HCT116 (cell line): ENCODE data around the gene ALG13. TPM values are rescaled to one million over a fixed set of nuclear protein-coding genes. Genes with fewer than 3 reads are reported as not detected.

ENCODE experiments used
- ATAC-seq: fragments of 200-7000 bp; cut with Tn5 transposase; 2 replicates; pipeline ENCODE4 v1.9.1; 2020; ENCODE audit warnings: mild to moderate bottlenecking, moderate library complexity
- BruUV-seq: library from RNA; stranded (reverse); fragments of 400-500 nt; replicated peaks from 2 replicates; lab custom pipeline; 2021; lab: Mats Ljungman, UMichigan
- CTCF ChIA-PET: fragments of 300-600 bp; sonication (Branson Sonifier 250); formaldehyde crosslinking; loops from one replicate; lab custom pipeline; 2021; ENCODE audit warnings: antibody characterized with exemption; lab: Charles Lee
- POLR2A ChIA-PET: fragments of 300-600, 350-600 bp; sonication (Branson Sonifier 250); formaldehyde crosslinking; loops from one replicate; lab custom pipeline; 2021; ENCODE audit warnings: antibody characterized with exemption; lab: Charles Lee
- RAD21 ChIA-PET, 2 experiments: fragments of 300-600 bp; sonication (Branson Sonifier 250); formaldehyde crosslinking; loops; one replicate each; lab custom pipeline; 2023; ENCODE audit warnings: low total read pairs in 2 of 2; ENCODE audit not compliant: uncharacterized antibody in 2 of 2, unreplicated experiment in 2 of 2, low non-redundant PET in 1 of 2; lab: Charles Lee
- DNase-seq: peaks from one replicate; pipeline ENCODE4 v3.0.0-alpha.2; 2010; ENCODE audit warnings: low read depth, low spot score
- H2AFZ ChIP-seq: fragments of 200-600 bp; shearing (Covaris generic), sonication (generic); 2 replicates; pipeline ENCODE4 v1.6.1; 2017; ENCODE audit warnings: low read depth, mixed run types, mixed read lengths, antibody characterized with exemption, low read length; ENCODE audit not compliant: poor library complexity, severe bottlenecking
- H3K27ac ChIP-seq: 2 replicates; pipeline ENCODE4 v1.5.1; 2012; ENCODE audit warnings: low read depth, low read length
- H3K27me3 ChIP-seq: fragments of 200-600 bp; sonication (generic); 2 replicates; pipeline ENCODE4 v1.6.1; 2016; ENCODE audit warnings: mixed run types, low read length, mixed read lengths; ENCODE audit not compliant: insufficient read depth
- H3K36me3 ChIP-seq, 2 experiments: fragments of 200-500 bp in 1 of 2; fragments of 200-600 bp in 1 of 2; sonication (Bioruptor generic) in 1 of 2; sonication (generic) in 1 of 2; 2 replicates each; pipeline versions ENCODE4 v1.5.1 to v1.6.1; 2014 to 2016; ENCODE audit warnings: low read length in 2 of 2, inconsistent platforms in 1 of 2, mixed read lengths in 1 of 2, mixed run types in 1 of 2; ENCODE audit not compliant: insufficient read depth in 2 of 2, control insufficient read depth in 1 of 2
- H3K4me1 ChIP-seq, 2 experiments: fragments of 200-600 bp in 1 of 2; sonication (generic) in 1 of 2; 2 replicates each; pipeline versions ENCODE4 v1.5.1 to v1.6.1; 2012 to 2017; ENCODE audit warnings: low read length in 2 of 2, inconsistent platforms in 1 of 2, mild to moderate bottlenecking in 1 of 2, mixed read lengths in 1 of 2, mixed run types in 1 of 2, moderate library complexity in 1 of 2; ENCODE audit not compliant: insufficient read depth in 2 of 2, control insufficient read depth in 1 of 2
- H3K4me2 ChIP-seq: fragments of 200-600 bp; sonication (generic); 2 replicates; pipeline ENCODE4 v1.6.1; 2017; ENCODE audit warnings: mixed run types, low read length, mixed read lengths
- H3K4me3 ChIP-seq, 2 experiments: fragments of 200-600 bp in 1 of 2; sonication (generic) in 1 of 2; replicated peaks in 1 of 2; 2 replicates each; pipeline ENCODE4 v1.5.1; 2011 to 2016; ENCODE audit warnings: low read length in 2 of 2, control low read depth in 1 of 2, low read depth in 1 of 2, mild to moderate bottlenecking in 1 of 2, mixed read lengths in 1 of 2, mixed run types in 1 of 2
- H3K79me2 ChIP-seq: fragments of 200-600 bp; sonication (generic); 2 replicates; pipeline ENCODE4 v1.6.1; 2017; ENCODE audit warnings: mild to moderate bottlenecking, mixed run types, low read length, moderate library complexity, mixed read lengths; ENCODE audit not compliant: insufficient read depth
- H3K9ac ChIP-seq: fragments of 200-600 bp; sonication (generic); 2 replicates; pipeline ENCODE4 v1.6.1; 2016; ENCODE audit warnings: low read length, mixed read lengths
- H3K9me2 ChIP-seq: fragments of 200-600 bp; sonication (generic), shearing (Covaris generic); 2 replicates; pipeline ENCODE4 v1.6.1; 2017; ENCODE audit warnings: mixed run types, mild to moderate bottlenecking, moderate library complexity; ENCODE audit not compliant: insufficient read depth
- H3K9me3 ChIP-seq, 2 experiments: fragments of 200-500 bp in 1 of 2; fragments of 200-600 bp in 1 of 2; sonication (Bioruptor generic) in 1 of 2; sonication (generic) in 1 of 2; 2 replicates each; pipeline ENCODE4 v1.6.1; 2014 to 2017; ENCODE audit warnings: low read length in 2 of 2, mixed read lengths in 2 of 2, inconsistent platforms in 1 of 2, low read depth in 1 of 2, mild to moderate bottlenecking in 1 of 2, mixed run types in 1 of 2, moderate library complexity in 1 of 2; ENCODE audit not compliant: control insufficient read depth in 1 of 2, insufficient read depth in 1 of 2
- H4K20me1 ChIP-seq: fragments of 200-600 bp; sonication (generic), shearing (Covaris generic); 2 replicates; pipeline ENCODE4 v1.6.1; 2017; ENCODE audit warnings: mixed run types, mild to moderate bottlenecking, moderate library complexity; ENCODE audit not compliant: insufficient read depth
- CBX3 ChIP-seq: IDR thresholded peaks from 2 replicates; pipeline ENCODE4 v1.6.1; 2012; ENCODE audit warnings: low read depth
- CEBPB ChIP-seq: IDR thresholded peaks from 2 replicates; pipeline ENCODE4 v1.6.1; 2012; ENCODE audit warnings: low read depth
- EZH2 ChIP-seq: fragments of 200-600 bp; sonication (generic); IDR thresholded peaks from 2 replicates; pipeline ENCODE4 v1.6.1; 2017; ENCODE audit warnings: antibody characterized with exemption, mixed run types
- FOSL1 ChIP-seq: IDR thresholded peaks from 2 replicates; pipeline ENCODE4 v1.6.1; 2012; ENCODE audit warnings: low read depth
- JUND ChIP-seq: IDR thresholded peaks from 2 replicates; pipeline ENCODE4 v1.6.1; 2012
- POLR2AphosphoS5 ChIP-seq: IDR thresholded peaks from 2 replicates; pipeline ENCODE4 v1.6.1; 2011; ENCODE audit warnings: mild to moderate bottlenecking, low read depth, low read length, moderate library complexity
- RAD21 ChIP-seq: IDR thresholded peaks from 2 replicates; pipeline ENCODE4 v1.6.1; 2012; ENCODE audit warnings: low read depth, mild to moderate bottlenecking
- SP1 ChIP-seq: IDR thresholded peaks from 2 replicates; pipeline ENCODE4 v1.6.1; 2012; ENCODE audit warnings: low read depth
- TCF7L2 ChIP-seq: IDR thresholded peaks from 2 replicates; pipeline ENCODE4 v1.7.0; 2011; ENCODE audit warnings: borderline replicate concordance, inconsistent platforms; ENCODE audit not compliant: insufficient read depth, insufficient read length; ENCODE audit errors: extremely low read depth
- ZBTB33 ChIP-seq: IDR thresholded peaks from 2 replicates; pipeline ENCODE4 v1.6.1; 2011; ENCODE audit warnings: mild to moderate bottlenecking, low read length, moderate library complexity; ENCODE audit not compliant: insufficient replicate concordance; ENCODE audit errors: extremely low read depth
- ZFX ChIP-seq: fragments of 450-650 bp; IDR thresholded peaks from 2 replicates; pipeline ENCODE4 v1.6.1; 2017
- intact Hi-C: fragments of 100-400 bp; cut with micrococcal nuclease; formaldehyde crosslinking; loops from 2 replicates; pipeline ENCODE4 v1.10.0; 2022
- total RNA-seq: library from RNA; stranded (reverse); gene quantifications from one replicate; pipeline ENCODE4 v1.2.1, GENCODE V29; 2021; ENCODE audit not compliant: unreplicated experiment
- TF ChIP-seq, protein P1 (sequence below): IDR thresholded peaks from 2 replicates; pipeline ENCODE4 v1.6.1; 2012; ENCODE audit warnings: low read depth
- TF ChIP-seq, protein P2 (sequence below): IDR thresholded peaks from 2 replicates; pipeline ENCODE4 v1.6.1; 2012

The ALG13 gene
- total RNA-seq, 1 experiment from 2014 or later, result 50.4 TPM

DNA sequence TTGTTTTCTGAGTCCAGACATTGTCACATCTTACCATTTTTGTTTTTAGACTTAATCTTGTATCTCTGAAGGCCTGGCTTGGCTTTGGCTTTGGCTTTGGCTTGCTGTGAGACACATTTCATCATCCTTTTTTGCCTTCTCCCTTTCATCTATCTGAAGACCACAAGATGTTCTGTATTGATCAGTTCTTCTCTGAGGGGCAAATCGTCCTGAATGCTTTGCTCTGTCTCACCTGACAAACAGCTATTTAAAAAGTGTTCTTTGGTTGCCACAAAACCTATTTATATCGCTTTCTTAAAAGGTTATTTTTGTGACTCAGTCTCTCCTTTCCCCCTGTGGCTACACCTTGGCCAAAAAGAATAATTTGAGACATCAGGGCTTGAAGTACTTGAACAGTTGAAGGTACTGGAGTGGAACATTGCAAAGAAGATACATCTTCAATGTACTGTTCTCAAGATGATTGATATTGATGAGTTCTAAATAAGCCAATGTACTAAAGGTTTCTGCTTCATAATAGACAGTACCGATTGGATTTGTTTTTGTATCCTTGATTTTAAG lies 80.7 kb downstream of the ALG13 start:
- ChIA-PET CTCF (no interaction called here), RAD21 (no interaction called here), POLR2A (no interaction called here)
- Histone ChIP-seq H3K9me2 (no peaks in the 10 kb centered on the region), H3K9ac (no peak overlapping the region), H3K4me2 (no peak overlapping the region), H3K9me3 (no peaks in the 10 kb centered on the region), H3K79me2 (no peaks in the 10 kb centered on the region), H2AFZ (no peak overlapping the region), H3K4me3 (no peak overlapping the region), H3K27me3 (no peaks in the 10 kb centered on the region), H3K27ac (no peak overlapping the region), H3K4me1 (no peaks in the 10 kb centered on the region), H3K36me3 (no peaks in the 10 kb centered on the region), H4K20me1 (no peaks in the 10 kb centered on the region)
- DNase-seq, result no peak
- intact Hi-C loops, result no loop called here
- no peak for TF ChIP-seq EZH2
- TF ChIP-seq ZBTB33, result no peak
- TF ChIP-seq RAD21, result no peak
- no peak for TF ChIP-seq CEBPB
- TF ChIP-seq ZFX, result no peak
- no peak for TF ChIP-seq JUND
- TF ChIP-seq CBX3, result no peak
- TF ChIP-seq, protein P1, sequence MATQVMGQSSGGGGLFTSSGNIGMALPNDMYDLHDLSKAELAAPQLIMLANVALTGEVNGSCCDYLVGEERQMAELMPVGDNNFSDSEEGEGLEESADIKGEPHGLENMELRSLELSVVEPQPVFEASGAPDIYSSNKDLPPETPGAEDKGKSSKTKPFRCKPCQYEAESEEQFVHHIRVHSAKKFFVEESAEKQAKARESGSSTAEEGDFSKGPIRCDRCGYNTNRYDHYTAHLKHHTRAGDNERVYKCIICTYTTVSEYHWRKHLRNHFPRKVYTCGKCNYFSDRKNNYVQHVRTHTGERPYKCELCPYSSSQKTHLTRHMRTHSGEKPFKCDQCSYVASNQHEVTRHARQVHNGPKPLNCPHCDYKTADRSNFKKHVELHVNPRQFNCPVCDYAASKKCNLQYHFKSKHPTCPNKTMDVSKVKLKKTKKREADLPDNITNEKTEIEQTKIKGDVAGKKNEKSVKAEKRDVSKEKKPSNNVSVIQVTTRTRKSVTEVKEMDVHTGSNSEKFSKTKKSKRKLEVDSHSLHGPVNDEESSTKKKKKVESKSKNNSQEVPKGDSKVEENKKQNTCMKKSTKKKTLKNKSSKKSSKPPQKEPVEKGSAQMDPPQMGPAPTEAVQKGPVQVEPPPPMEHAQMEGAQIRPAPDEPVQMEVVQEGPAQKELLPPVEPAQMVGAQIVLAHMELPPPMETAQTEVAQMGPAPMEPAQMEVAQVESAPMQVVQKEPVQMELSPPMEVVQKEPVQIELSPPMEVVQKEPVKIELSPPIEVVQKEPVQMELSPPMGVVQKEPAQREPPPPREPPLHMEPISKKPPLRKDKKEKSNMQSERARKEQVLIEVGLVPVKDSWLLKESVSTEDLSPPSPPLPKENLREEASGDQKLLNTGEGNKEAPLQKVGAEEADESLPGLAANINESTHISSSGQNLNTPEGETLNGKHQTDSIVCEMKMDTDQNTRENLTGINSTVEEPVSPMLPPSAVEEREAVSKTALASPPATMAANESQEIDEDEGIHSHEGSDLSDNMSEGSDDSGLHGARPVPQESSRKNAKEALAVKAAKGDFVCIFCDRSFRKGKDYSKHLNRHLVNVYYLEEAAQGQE, result no peak
- TF ChIP-seq TCF7L2, result no peak
- no peak for TF ChIP-seq SP1
- TF ChIP-seq, protein P2, sequence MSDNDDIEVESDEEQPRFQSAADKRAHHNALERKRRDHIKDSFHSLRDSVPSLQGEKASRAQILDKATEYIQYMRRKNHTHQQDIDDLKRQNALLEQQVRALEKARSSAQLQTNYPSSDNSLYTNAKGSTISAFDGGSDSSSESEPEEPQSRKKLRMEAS, result no peak
- no peak for TF ChIP-seq FOSL1
- TF ChIP-seq POLR2AphosphoS5, result no peak
- BruUV-seq, result no TSS peak
- no peak for ATAC-seq
